ENCODE measurements around the gene KCNT2.

KCNT2 gene

DNA sequence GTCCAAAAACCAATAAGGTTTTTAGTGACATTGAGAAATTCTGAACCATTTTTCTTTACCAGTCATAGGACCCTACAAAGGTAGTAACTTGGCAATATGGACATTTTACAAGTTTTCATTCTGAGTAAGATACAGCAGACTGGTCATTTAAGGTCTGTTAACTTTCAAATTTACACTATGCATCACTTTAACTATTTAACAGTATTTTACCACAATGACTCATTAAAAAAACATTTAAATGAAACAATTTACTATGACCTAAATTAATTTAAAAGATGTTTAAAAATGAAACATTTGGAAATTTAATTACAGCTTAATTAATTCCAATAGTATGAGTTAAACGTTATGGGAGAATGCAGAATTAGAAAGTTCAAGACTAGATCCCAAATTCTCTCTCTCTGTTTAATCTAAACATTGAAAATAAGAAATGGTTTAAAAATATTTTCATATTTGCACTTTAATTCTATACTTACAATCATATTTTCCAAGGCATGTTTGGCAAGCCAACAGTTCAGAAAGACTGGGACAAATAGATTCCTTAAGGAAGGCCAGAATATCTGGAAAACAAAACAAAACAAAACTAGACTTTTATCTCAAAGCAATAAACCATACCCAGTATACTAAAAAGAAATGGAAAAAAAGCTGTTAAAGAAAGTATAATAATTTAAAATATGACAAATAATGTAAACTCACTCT, 140.9 kb downstream of the KCNT2 start:
- Histone ChIP-seq H3K9me3 (ENCODE audit: control insufficient read depth in 1 of 2, low read length in 2 of 2) (no peaks in the 10 kb centered on the region), H3K27ac (ENCODE audit: low read length) (peak overlapping the region; percentile 19), H3K4me1 (ENCODE audit: control insufficient read depth in 1 of 2, insufficient read depth in 2 of 2, low read length in 2 of 2) (peaks cover 0 to 3% of the 10 kb centered on the region in 2 donors), H3K36me3 (ENCODE audit: control insufficient read depth in 1 of 2, insufficient read depth in 2 of 2, low read length in 2 of 2) (no peaks in the 10 kb centered on the region), H3K4me3 (ENCODE audit: low read depth in 1 of 2, low read length in 2 of 2) (no peak overlapping the region), H3K27me3 (ENCODE audit: low read depth, low read length) (no peaks in the 10 kb centered on the region)

- Histone ChIP-seq H3K27me3 (ENCODE audit: low read depth, low read length) (no peaks in the 10 kb centered on the region), H3K27ac (ENCODE audit: low read length) (peak overlapping the region; percentile 19), H3K4me3 (ENCODE audit: low read depth in 1 of 2, low read length in 2 of 2) (no peak overlapping the region), H3K4me1 (ENCODE audit: control insufficient read depth in 1 of 2, insufficient read depth in 2 of 2, low read length in 2 of 2) (peaks cover 0 to 3% of the 10 kb centered on the region in 2 donors), H3K9me3 (ENCODE audit: control insufficient read depth in 1 of 2, low read length in 2 of 2) (no peaks in the 10 kb centered on the region), H3K36me3 (ENCODE audit: control insufficient read depth in 1 of 2, insufficient read depth in 2 of 2, low read length in 2 of 2) (no peaks in the 10 kb centered on the region)
Measured at GRCh38 chr1:196466654-196467053, 141.6 kb downstream of the KCNT2 start.

DNA sequence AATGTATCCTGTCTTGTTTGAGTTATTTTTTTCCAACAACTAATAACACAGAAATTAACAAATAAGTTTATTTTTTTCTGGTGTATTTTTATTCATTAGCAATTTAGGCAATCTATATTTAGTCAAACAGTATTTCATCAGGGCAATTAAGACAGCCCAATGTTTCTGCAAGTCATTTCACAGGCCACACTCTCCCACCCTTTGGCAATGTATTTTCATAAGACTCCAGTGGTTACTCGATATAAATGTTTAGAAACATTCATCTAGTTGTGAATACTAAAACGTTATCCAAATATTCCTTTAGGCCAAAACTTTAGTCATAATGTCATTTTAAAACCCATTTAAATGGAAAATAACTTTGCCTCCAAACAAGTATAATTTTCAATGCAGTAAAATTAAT, 142.1 kb downstream of the KCNT2 start:
- no peaks in the 10 kb centered on the region for H3K4me1 ChIP-seq (ENCODE audit: control insufficient read depth in 1 of 2, insufficient read depth in 2 of 2, low read length in 2 of 2)
- H3K36me3 ChIP-seq (ENCODE audit: control insufficient read depth in 1 of 2, insufficient read depth in 2 of 2, low read length in 2 of 2), result no peaks in the 10 kb centered on the region
- H3K27ac ChIP-seq (ENCODE audit: low read length), result no peak overlapping the region
- no peak overlapping the region for H3K4me3 ChIP-seq (ENCODE audit: low read depth in 1 of 2, low read length in 2 of 2)
- H3K27me3 ChIP-seq (ENCODE audit: low read depth, low read length), result no peaks in the 10 kb centered on the region
- no peaks in the 10 kb centered on the region for H3K9me3 ChIP-seq (ENCODE audit: control insufficient read depth in 1 of 2, low read length in 2 of 2)

- Histone ChIP-seq H3K27ac (ENCODE audit: low read length) (no peak overlapping the region), H3K4me1 (ENCODE audit: control insufficient read depth in 1 of 2, insufficient read depth in 2 of 2, low read length in 2 of 2) (peaks cover 0 to 3% of the 10 kb centered on the region in 2 donors), H3K27me3 (ENCODE audit: low read depth, low read length) (no peaks in the 10 kb centered on the region), H3K36me3 (ENCODE audit: control insufficient read depth in 1 of 2, insufficient read depth in 2 of 2, low read length in 2 of 2) (no peaks in the 10 kb centered on the region), H3K9me3 (ENCODE audit: control insufficient read depth in 1 of 2, low read length in 2 of 2) (no peaks in the 10 kb centered on the region), H3K4me3 (ENCODE audit: low read depth in 1 of 2, low read length in 2 of 2) (no peak overlapping the region)
Measured at GRCh38 chr1:196464480-196464941, 143.7 kb downstream of the KCNT2 start.

DNA sequence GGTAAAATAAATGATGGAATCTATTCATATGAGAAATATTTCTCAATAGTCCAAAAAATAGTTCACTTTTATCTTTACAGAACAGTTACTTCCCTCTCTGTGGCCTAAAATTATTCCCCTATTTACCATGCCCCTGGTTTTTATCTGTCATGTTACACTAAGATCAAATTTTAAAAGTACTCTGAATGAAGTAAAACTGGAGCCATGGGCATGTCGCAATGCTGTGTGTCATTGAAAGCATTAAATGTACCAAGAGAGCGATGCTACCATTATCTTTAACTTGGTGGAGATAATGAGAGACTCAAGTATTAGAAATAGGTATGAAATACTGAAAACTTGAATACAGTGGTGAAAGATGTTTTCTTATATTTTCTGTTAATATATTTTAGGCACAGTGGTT, 146.2 kb downstream of the KCNT2 start:
- Histone ChIP-seq H3K27ac (ENCODE audit: low read length) (no peak overlapping the region), H3K9me3 (ENCODE audit: control insufficient read depth in 1 of 2, low read length in 2 of 2) (no peaks in the 10 kb centered on the region), H3K4me3 (ENCODE audit: low read depth in 1 of 2, low read length in 2 of 2) (no peak overlapping the region), H3K36me3 (ENCODE audit: control insufficient read depth in 1 of 2, insufficient read depth in 2 of 2, low read length in 2 of 2) (no peaks in the 10 kb centered on the region), H3K4me1 (ENCODE audit: control insufficient read depth in 1 of 2, insufficient read depth in 2 of 2, low read length in 2 of 2) (peaks cover 0 to 6% of the 10 kb centered on the region in 2 donors), H3K27me3 (ENCODE audit: low read depth, low read length) (no peaks in the 10 kb centered on the region)

DNA sequence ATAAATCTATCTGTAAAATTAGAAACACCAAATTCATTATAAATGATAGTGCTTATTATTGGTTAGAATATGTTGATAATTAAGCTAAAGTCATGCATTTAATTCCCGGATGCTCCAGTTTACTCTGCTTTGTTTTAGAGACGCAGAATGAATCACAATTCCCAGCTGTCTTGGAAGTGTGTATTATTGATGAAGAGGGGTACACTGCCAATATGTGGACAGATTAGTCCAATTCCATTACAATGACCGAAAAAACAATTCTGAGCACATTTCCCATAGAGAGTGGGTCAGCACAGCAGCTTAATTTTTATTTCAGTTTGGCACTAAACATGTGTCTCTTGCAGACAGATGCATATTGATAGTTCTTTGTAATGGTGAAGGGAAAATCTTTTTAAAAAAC, 146.7 kb downstream of the KCNT2 start:
- no peaks in the 10 kb centered on the region for H3K27me3 ChIP-seq (ENCODE audit: low read depth, low read length)
- no peaks in the 10 kb centered on the region for H3K36me3 ChIP-seq (ENCODE audit: control insufficient read depth in 1 of 2, insufficient read depth in 2 of 2, low read length in 2 of 2)
- H3K4me1 ChIP-seq (ENCODE audit: control insufficient read depth in 1 of 2, insufficient read depth in 2 of 2, low read length in 2 of 2), result peaks cover 0 to 6% of the 10 kb centered on the region in 2 donors
- no peak overlapping the region for H3K4me3 ChIP-seq (ENCODE audit: low read depth in 1 of 2, low read length in 2 of 2)
- H3K9me3 ChIP-seq (ENCODE audit: control insufficient read depth in 1 of 2, low read length in 2 of 2), result no peaks in the 10 kb centered on the region
- no peak overlapping the region for H3K27ac ChIP-seq (ENCODE audit: low read length)

DNA sequence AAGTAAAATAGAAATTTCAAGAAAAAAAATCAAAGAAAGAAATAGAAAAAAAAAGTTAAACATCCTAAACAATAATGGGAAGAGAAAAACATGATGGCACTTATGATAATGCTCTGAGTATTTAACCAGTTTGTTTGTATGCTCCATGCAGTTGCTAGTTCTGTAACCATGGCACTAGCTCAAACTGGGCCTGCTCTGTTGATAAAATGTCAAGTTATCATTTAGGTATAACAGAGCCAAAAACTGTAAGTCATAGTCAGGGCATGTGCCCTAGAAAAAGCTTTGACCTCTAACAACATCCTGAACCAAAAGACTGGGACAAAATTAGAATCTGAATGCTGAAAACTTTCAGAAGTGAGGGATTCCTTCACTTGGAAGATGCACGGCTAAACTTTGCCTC, 148.9 kb downstream of the KCNT2 start:
- Histone ChIP-seq H3K4me1 (ENCODE audit: control insufficient read depth in 1 of 2, insufficient read depth in 2 of 2, low read length in 2 of 2) (peaks cover 0 to 6% of the 10 kb centered on the region in 2 donors), H3K36me3 (ENCODE audit: control insufficient read depth in 1 of 2, insufficient read depth in 2 of 2, low read length in 2 of 2) (no peaks in the 10 kb centered on the region), H3K27me3 (ENCODE audit: low read depth, low read length) (no peaks in the 10 kb centered on the region), H3K27ac (ENCODE audit: low read length) (peak overlapping the region; percentile 2), H3K4me3 (ENCODE audit: low read depth in 1 of 2, low read length in 2 of 2) (no peak overlapping the region), H3K9me3 (ENCODE audit: control insufficient read depth in 1 of 2, low read length in 2 of 2) (no peaks in the 10 kb centered on the region)

GRCh38 chr1:196454792-196455191, 153.4 kb downstream of the KCNT2 start:
- Histone ChIP-seq H3K9me3 (ENCODE audit: control insufficient read depth in 1 of 2, low read length in 2 of 2) (no peaks in the 10 kb centered on the region), H3K36me3 (ENCODE audit: control insufficient read depth in 1 of 2, insufficient read depth in 2 of 2, low read length in 2 of 2) (no peaks in the 10 kb centered on the region), H3K27me3 (ENCODE audit: low read depth, low read length) (no peaks in the 10 kb centered on the region), H3K4me1 (ENCODE audit: control insufficient read depth in 1 of 2, insufficient read depth in 2 of 2, low read length in 2 of 2) (peaks cover 0 to 5% of the 10 kb centered on the region in 2 donors), H3K27ac (ENCODE audit: low read length) (no peak overlapping the region), H3K4me3 (ENCODE audit: low read depth in 1 of 2, low read length in 2 of 2) (no peak overlapping the region)

DNA sequence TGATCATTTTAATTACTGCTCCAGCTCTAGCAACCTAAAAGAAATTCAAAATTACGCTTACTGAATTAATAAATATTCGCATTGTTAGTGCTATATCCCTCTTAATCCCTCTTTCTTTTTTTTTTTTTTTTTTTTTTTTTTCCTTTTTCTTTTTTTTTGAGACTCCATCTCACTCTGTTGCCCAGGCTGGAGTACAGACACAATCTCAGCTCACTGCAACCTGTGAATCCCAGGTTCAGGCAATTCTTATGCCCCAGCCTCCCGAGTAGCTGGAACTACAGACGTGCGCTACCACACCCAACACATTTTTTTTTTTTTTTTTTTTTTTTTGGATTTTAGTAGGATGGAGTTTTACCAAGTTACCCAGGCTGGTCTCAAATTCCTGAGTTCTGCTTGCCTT, 157.1 kb downstream of the KCNT2 start:
- Histone ChIP-seq H3K4me3 (ENCODE audit: low read depth in 1 of 2, low read length in 2 of 2) (no peak overlapping the region), H3K9me3 (ENCODE audit: control insufficient read depth in 1 of 2, low read length in 2 of 2) (no peaks in the 10 kb centered on the region), H3K27me3 (ENCODE audit: low read depth, low read length) (no peaks in the 10 kb centered on the region), H3K36me3 (ENCODE audit: control insufficient read depth in 1 of 2, insufficient read depth in 2 of 2, low read length in 2 of 2) (no peaks in the 10 kb centered on the region), H3K27ac (ENCODE audit: low read length) (no peak overlapping the region), H3K4me1 (ENCODE audit: control insufficient read depth in 1 of 2, insufficient read depth in 2 of 2, low read length in 2 of 2) (no peaks in the 10 kb centered on the region)

DNA sequence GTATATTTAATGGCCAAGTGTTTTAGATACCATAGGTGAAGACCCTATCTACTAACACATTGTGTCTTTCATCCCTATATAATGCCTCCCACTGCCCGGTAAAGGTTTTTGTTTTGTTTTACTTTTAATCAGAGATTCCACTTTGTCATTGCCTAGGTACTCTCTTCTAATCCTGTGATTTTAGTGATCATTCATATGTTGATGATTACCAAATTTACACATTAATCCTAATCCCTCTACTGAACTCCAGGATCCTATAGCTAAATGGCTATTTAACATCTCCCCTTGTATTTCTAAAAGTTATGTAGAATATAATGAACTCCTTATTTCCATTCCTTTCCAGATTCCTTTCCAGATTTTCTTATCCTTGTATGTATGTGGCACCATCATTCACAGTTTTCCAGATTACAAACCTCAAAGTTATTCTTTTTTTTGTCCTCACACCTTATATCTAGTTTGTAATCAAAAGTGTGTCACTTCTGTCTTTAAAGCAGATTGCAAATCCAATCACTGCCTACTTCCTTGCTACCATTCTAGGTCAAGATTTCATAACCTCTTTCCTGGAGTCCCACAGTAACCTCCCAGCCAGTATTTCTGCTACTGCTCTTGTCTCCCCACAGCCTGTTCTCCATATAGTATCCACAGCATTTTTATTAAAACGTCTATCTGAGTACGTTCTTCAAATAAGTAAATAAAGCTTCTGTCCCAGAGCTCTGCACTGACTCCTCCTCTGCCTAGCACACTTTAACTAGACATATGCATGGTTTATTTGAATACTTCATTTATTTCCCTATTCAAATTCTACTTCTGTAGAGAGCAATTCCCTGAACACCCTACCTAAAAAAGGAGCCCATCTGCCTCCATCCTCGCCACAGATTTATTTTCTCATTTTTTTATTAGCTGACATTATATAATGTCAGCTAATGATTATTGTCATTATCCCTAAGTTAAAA, 157.8 kb downstream of the KCNT2 start:
- Histone ChIP-seq H3K4me3 (ENCODE audit: low read depth in 1 of 2, low read length in 2 of 2) (no peak overlapping the region), H3K4me1 (ENCODE audit: control insufficient read depth in 1 of 2, insufficient read depth in 2 of 2, low read length in 2 of 2) (no peaks in the 10 kb centered on the region), H3K9me3 (ENCODE audit: control insufficient read depth in 1 of 2, low read length in 2 of 2) (no peaks in the 10 kb centered on the region), H3K27me3 (ENCODE audit: low read depth, low read length) (no peaks in the 10 kb centered on the region), H3K27ac (ENCODE audit: low read length) (no peak overlapping the region), H3K36me3 (ENCODE audit: control insufficient read depth in 1 of 2, insufficient read depth in 2 of 2, low read length in 2 of 2) (no peaks in the 10 kb centered on the region)

DNA sequence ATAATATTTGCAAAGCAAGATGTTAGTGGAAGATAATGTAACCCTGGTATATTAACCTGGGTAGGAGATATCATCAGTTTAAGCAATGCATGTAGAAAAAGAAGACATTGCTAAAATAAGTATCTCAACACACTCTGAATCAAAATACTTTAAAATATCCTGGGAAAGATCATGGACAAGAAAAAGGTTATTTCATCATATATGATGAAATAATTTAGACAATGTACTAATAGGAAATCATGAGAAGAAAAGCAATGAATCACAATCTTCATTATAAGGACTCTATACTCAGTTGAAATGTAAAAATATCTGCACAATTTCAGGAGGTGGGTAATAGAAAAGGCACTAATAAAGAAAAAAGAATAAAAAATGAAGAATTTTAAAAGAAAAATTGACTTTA, 158.8 kb downstream of the KCNT2 start:
- Histone ChIP-seq H3K9me3 (ENCODE audit: control insufficient read depth in 1 of 2, low read length in 2 of 2) (no peaks in the 10 kb centered on the region), H3K27me3 (ENCODE audit: low read depth, low read length) (no peaks in the 10 kb centered on the region), H3K27ac (ENCODE audit: low read length) (no peak overlapping the region), H3K4me1 (ENCODE audit: control insufficient read depth in 1 of 2, insufficient read depth in 2 of 2, low read length in 2 of 2) (no peaks in the 10 kb centered on the region), H3K4me3 (ENCODE audit: low read depth in 1 of 2, low read length in 2 of 2) (no peak overlapping the region), H3K36me3 (ENCODE audit: control insufficient read depth in 1 of 2, insufficient read depth in 2 of 2, low read length in 2 of 2) (no peaks in the 10 kb centered on the region)

Measured in muscle layer of duodenum (tissue), 2 donors.